ENCODE data around the gene MED26. TPM values are rescaled to one million over a fixed set of nuclear protein-coding genes. Genes with fewer than 3 reads are reported as not detected.

Gene MED26
- total and polyA plus RNA-seq, 2 of the 13 experiments (the other 11 are each of a cell fraction or from before 2014, with no cell fraction given) = 3.5 to 3.8 TPM

- TF ChIP-seq SALL2 (CRISPR knock-in tag; IDR thresholded peaks at IDR 0.05) (peak; percentile 61), ZFP1 (CRISPR knock-in tag; IDR thresholded peaks at IDR 0.05) (0 out of 2 replicates have a peak, but pooled peaks have one; percentile 19), STAT5B (CRISPR knock-in tag; IDR thresholded peaks at IDR 0.05) (no peak), SP5 (CRISPR knock-in tag; IDR thresholded peaks at IDR 0.05; ENCODE audit: borderline replicate concordance, low read depth) (peak; percentile 97), ZNF253 (CRISPR knock-in tag; IDR thresholded peaks at IDR 0.05; ENCODE audit: borderline replicate concordance) (no peak), NFATC3 (CRISPR knock-in tag; IDR thresholded peaks at IDR 0.05) (no peak; the same call in 1 of the 2 replicates), CREB3 (CRISPR knock-in tag; IDR thresholded peaks at IDR 0.05) (0 out of 2 replicates have a peak, but pooled peaks have one; percentile 35), ZNF570 (CRISPR knock-in tag; IDR thresholded peaks at IDR 0.05; ENCODE audit: borderline replicate concordance) (0 out of 2 replicates have a peak, but pooled peaks have one; percentile 38), HIC2 (CRISPR knock-in tag; IDR thresholded peaks at IDR 0.05; ENCODE audit: low read depth) (no peak), ZNF816 (CRISPR knock-in tag; IDR thresholded peaks at IDR 0.05; ENCODE audit: borderline replicate concordance) (0 out of 2 replicates have a peak, but pooled peaks have one; percentile 76), HNRNPUL1 (IDR thresholded peaks at IDR 0.05; ENCODE audit: low read depth, low read length) (no peak), PHF21A (CRISPR knock-in tag; IDR thresholded peaks at IDR 0.05) (peak; percentile 72), RBAK (CRISPR knock-in tag; IDR thresholded peaks at IDR 0.05) (no peak), THAP11 (CRISPR knock-in tag; IDR thresholded peaks at IDR 0.05) (peak; percentile 93), HNRNPL (IDR thresholded peaks at IDR 0.05; ENCODE audit: low read depth, low read length) (no peak), E2F5 (CRISPR knock-in tag; conservative IDR thresholded peaks at IDR 0.05) (peak; percentile 36; the same call in 1 of the 2 replicates), ZNF3 (CRISPR knock-in tag; IDR thresholded peaks at IDR 0.05) (no peak), HDAC1 (CRISPR knock-in tag; IDR thresholded peaks at IDR 0.05) (peak; percentile 24), ETV6 (CRISPR knock-in tag; conservative IDR thresholded peaks at IDR 0.05) (peak; percentile 46; the same call in 1 of the 2 replicates), KDM5B (CRISPR knock-in tag; IDR thresholded peaks at IDR 0.05; ENCODE audit: borderline replicate concordance) (peak; percentile 59; the same call in 1 of the 2 replicates), ZFP62 (CRISPR knock-in tag; IDR thresholded peaks at IDR 0.05) (no peak), ZNF770 (CRISPR knock-in tag; IDR thresholded peaks at IDR 0.05) (0 out of 2 replicates have a peak, but pooled peaks have one; percentile 32), ZNF83 (CRISPR knock-in tag; IDR thresholded peaks at IDR 0.05; ENCODE audit: borderline replicate concordance) (no peak), RBM39 (IDR thresholded peaks at IDR 0.05; ENCODE audit: low read depth, low read length, poor library complexity, severe bottlenecking) (no peak), RBFOX2 (IDR thresholded peaks at IDR 0.05; ENCODE audit: low read depth, low read length) (peak; percentile 81)
These were observed 32.1 kb upstream of the MED26 start, which contains the start of gene SMIM7 (continued) for GRCh38 chr19:16659832-16660708.
